Stomach smooth muscle (tissue), 2 donors: Measurements from ENCODE around the gene C11orf42.

Experiments
- H3K27ac ChIP-seq: one replicate; pipeline ENCODE4 v1.7.0; 2013; ENCODE audit warnings: mild to moderate bottlenecking, low read length, inconsistent platforms
- H3K27me3 ChIP-seq, 2 donors: one replicate each; pipeline ENCODE4 v1.7.0; 2013; ENCODE audit warnings: low read length in 2 of 2; ENCODE audit not compliant: insufficient read depth in 2 of 2, control insufficient read depth in 1 of 2
- H3K36me3 ChIP-seq, 2 donors: one replicate each; pipeline ENCODE4 v1.7.0; 2013; ENCODE audit warnings: low read length in 2 of 2; ENCODE audit not compliant: control insufficient read depth in 2 of 2, insufficient read depth in 2 of 2
- H3K4me1 ChIP-seq: one replicate; pipeline ENCODE4 v1.7.0; 2013; ENCODE audit warnings: low read length; ENCODE audit not compliant: control insufficient read depth, insufficient read depth
- H3K4me3 ChIP-seq, 2 donors: one replicate each; pipeline ENCODE4 v1.7.0; 2013; ENCODE audit warnings: low read length in 2 of 2
- H3K9ac ChIP-seq, 2 donors: one replicate each; pipeline ENCODE4 v1.7.0; 2013; ENCODE audit warnings: low read length in 2 of 2, mild to moderate bottlenecking in 1 of 2
- H3K9me3 ChIP-seq, 2 donors: one replicate each; pipeline ENCODE4 v1.7.0; 2013; ENCODE audit warnings: low read length in 2 of 2; ENCODE audit not compliant: control insufficient read depth in 2 of 2
- donor health status: healthy.
- donor health status: Pancreatic carcinoma.

The C11orf42 gene

DNA sequence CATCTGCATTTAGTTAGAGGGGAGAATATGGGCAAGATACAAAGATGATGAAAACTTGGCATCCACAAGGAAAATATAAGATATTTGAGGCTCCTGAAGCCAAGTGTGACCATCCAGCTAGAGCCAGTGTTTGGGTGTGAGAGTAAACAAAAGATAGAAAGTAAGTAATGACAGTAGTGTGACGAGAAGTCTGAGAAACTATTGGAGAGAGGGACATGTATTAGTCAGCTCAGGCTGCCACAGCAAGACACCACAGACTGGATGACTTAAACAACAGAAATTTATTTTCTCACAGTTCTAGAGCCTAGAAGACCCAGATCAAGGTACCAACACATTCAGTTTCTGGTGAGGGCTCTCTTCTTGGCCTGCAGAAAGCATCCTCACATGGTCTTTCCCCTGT lies 47.8 kb downstream of the C11orf42 start:
- Histone ChIP-seq H3K9me3 (no peaks in the 10 kb centered on the region), H3K4me3 (no peak overlapping the region), H3K27ac (peak overlapping the region; percentile 94), H3K9ac (no peak overlapping the region), H3K36me3 (no peaks in the 10 kb centered on the region), H3K4me1 (peaks cover 22% of the 10 kb centered on the region), H3K27me3 (peaks cover 0 to 12% of the 10 kb centered on the region in 2 donors)

DNA sequence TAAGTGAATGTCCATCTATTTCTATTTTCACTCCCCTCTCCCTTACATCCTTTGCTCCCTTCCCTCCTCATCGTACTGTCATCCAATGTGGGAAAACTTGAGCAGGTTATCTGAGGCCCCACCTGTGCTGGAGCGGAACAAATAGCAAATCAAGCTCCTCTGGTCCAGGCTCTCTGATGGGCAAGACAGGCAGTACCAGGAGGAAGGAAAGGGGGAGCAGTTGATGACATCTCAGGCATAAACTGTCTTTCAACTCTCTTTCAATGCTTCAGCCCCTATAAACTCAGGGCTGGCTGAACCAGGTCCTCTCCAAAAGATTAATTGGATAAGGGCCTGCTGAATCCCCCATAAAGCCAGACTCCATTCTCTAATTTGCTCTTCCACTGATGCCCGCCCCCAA lies 52.8 kb downstream of the C11orf42 start:
- no peak overlapping the region for H3K27ac ChIP-seq
- H3K27me3 ChIP-seq = peaks cover 10 to 35% of the 10 kb centered on the region in 2 donors

DNA sequence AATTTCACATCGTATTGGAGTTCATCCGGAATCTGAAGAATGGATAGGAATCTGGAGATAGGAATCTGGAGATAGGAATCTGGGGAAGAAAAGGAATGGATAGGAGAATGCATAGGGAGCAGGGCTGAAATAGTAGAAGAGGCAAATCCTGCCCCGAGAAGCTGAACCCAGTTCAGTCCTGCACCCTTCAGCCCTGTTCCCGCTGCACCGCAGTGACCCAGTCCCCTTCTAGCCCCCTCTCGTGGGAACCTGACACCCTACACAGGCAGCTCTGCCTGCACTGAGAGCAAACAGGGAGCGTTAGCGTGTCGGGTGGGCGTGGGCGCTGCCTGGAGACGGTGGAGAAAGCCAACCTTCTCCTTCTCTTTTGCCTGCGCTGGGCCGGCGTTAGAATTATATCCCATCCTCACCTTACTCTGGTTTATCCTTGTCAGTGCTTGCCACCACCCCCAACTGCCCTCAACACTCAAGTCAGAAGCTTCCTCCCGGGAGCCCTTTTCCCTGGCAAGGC lies 53.3 kb downstream of the C11orf42 start:
- Histone ChIP-seq H3K9ac (peak overlapping the region in 1 of 2 donors; percentile 6), H3K4me1 (peaks cover 14% of the 10 kb centered on the region), H3K27me3 (peaks cover 10 to 35% of the 10 kb centered on the region in 2 donors), H3K36me3 (no peaks in the 10 kb centered on the region), H3K9me3 (no peaks in the 10 kb centered on the region), H3K4me3 (peak overlapping the region; percentile 70 to 73), H3K27ac (no peak overlapping the region)

More for the DNA sequence above, 52.8 kb downstream of the C11orf42 start:
- Histone ChIP-seq H3K4me1 (peaks cover 14% of the 10 kb centered on the region), H3K4me3 (no peak overlapping the region), H3K9me3 (no peaks in the 10 kb centered on the region), H3K9ac (no peak overlapping the region), H3K36me3 (no peaks in the 10 kb centered on the region)

DNA sequence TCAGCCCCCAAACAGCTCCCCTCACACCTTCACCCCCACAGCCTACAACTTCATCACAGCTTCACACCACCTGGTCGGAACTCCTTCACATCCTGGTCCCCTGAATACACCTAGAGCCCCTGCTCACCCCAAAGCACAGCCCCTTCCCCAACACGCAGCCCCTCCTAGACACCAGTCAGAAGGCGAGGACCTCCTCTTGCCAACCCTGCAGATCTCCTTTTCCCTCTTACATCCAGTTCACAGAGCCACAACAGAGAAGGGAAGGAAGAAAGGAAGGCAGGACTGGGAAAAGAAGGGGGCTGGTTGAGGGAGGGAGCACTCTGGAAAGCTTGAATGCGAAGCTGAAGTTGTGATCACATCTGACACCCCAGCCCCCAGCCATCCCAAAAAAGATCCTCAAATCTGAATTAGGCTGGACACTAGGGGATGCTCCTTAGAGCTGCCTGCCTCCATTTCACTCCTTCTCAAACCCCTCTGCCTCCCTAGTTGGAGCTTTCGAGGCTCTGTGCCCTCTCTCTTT lies 54.9 kb downstream of the C11orf42 start:
- H3K36me3 ChIP-seq = no peaks in the 10 kb centered on the region
- H3K27me3 ChIP-seq = peaks cover 10 to 35% of the 10 kb centered on the region in 2 donors
- H3K9ac ChIP-seq = no peak overlapping the region
- H3K27ac ChIP-seq = no peak overlapping the region
- H3K4me1 ChIP-seq = peaks cover 14% of the 10 kb centered on the region
- H3K9me3 ChIP-seq = no peaks in the 10 kb centered on the region
- peak overlapping the region in 1 of 2 donors; percentile 57 for H3K4me3 ChIP-seq
